Hepatocyte (in vitro differentiated cells): ENCODE measurements around the gene MARK3. TPM values are rescaled to one million over a fixed set of nuclear protein-coding genes. Genes with fewer than 3 reads are reported as not detected.

Experiments used
- DNase-seq: peaks from one replicate; pipeline ENCODE4 v3.0.0-alpha.2; 2016; ENCODE audit warnings: low spot score
- H2AFZ ChIP-seq: fragments of 200-600 bp; sonication (generic); 2 replicates; pipeline ENCODE4 v1.6.0; 2016; ENCODE audit warnings: antibody characterized with exemption, mild to moderate bottlenecking
- H3K27ac ChIP-seq: fragments of 200-600 bp; sonication (generic); 2 replicates; pipeline ENCODE4 v1.5.1; 2016; ENCODE audit warnings: mild to moderate bottlenecking
- H3K27me3 ChIP-seq: fragments of 200-600 bp; sonication (generic); 2 replicates; pipeline ENCODE4 v1.6.1; 2016
- H3K36me3 ChIP-seq: fragments of 200-600 bp; sonication (generic); replicated peaks from 2 replicates; pipeline ENCODE4 v1.5.1; 2016; ENCODE audit warnings: low read depth; ENCODE audit not compliant: insufficient read depth
- H3K4me1 ChIP-seq: fragments of 200-600 bp; sonication (generic); 2 replicates; pipeline ENCODE4 v1.5.1; 2016; ENCODE audit warnings: mild to moderate bottlenecking, moderate library complexity; ENCODE audit not compliant: insufficient read depth
- H3K4me2 ChIP-seq: fragments of 200-600 bp; sonication (generic); 2 replicates; pipeline ENCODE4 v1.6.0; 2016
- H3K4me3 ChIP-seq: fragments of 200-600 bp; sonication (generic); 2 replicates; pipeline ENCODE4 v1.5.1; 2016; ENCODE audit warnings: mild to moderate bottlenecking
- H3K79me2 ChIP-seq: fragments of 200-600 bp; sonication (generic); 2 replicates; pipeline ENCODE4 v1.6.0; 2017; ENCODE audit warnings: mild to moderate bottlenecking
- H3K9me2 ChIP-seq: fragments of 200-600 bp; sonication (generic); replicated peaks from 2 replicates; pipeline ENCODE4 v1.6.0; 2017; ENCODE audit warnings: mild to moderate bottlenecking; ENCODE audit not compliant: insufficient read depth
- H3K9me3 ChIP-seq: fragments of 200-600 bp; sonication (generic); 2 replicates; pipeline ENCODE4 v1.5.1; 2016; ENCODE audit warnings: low read depth, mild to moderate bottlenecking
- H4K20me1 ChIP-seq: fragments of 200-600 bp; sonication (generic); 2 replicates; pipeline ENCODE4 v1.6.0; 2016; ENCODE audit warnings: mild to moderate bottlenecking; ENCODE audit not compliant: insufficient read depth, poor library complexity, severe bottlenecking
- EZH2 ChIP-seq: fragments of 200-600 bp; sonication (generic); IDR thresholded peaks from 2 replicates; pipeline ENCODE4 v1.6.1; 2016; ENCODE audit warnings: antibody characterized with exemption, mild to moderate bottlenecking, borderline replicate concordance
- EZH2phosphoT487 ChIP-seq: fragments of 200-600 bp; sonication (generic); IDR thresholded peaks from one replicate; pipeline ENCODE4 v1.6.1; 2018; ENCODE audit warnings: antibody characterized with exemption, mild to moderate bottlenecking, low read depth, moderate library complexity; ENCODE audit not compliant: unreplicated experiment, severe bottlenecking
- WGBS: methylation state at CpG from one replicate; pipeline ENCODE4 v1.1.6; 2016; ENCODE audit warnings: low lambda C conversion rate; ENCODE audit errors: missing lambda C conversion rate; 5-methylcytosine and 5-hydroxymethylcytosine counted together
- polyA plus RNA-seq: library from polyadenylated mRNA; unstranded; fragments of >200 nt; fragmentation: Nextera tagmentation; extraction: Ambion mirVana; gene quantifications from 2 replicates; pipeline ENCODE4 v1.2.1, GENCODE V29; 2016
- total RNA-seq: library from RNA; depleted of rRNA; stranded (reverse); fragments of >200 nt; gene quantifications from 2 replicates; pipeline ENCODE4 v1.2.3, GENCODE V29; 2014
- TF ChIP-seq, protein P1 (sequence below): fragments of 200-600 bp; sonication (generic); IDR thresholded peaks from 2 replicates; pipeline ENCODE4 v1.5.1; 2016; ENCODE audit warnings: antibody characterized with exemption, mild to moderate bottlenecking; ENCODE audit not compliant: poor library complexity

Gene MARK3
- total and polyA plus RNA-seq, 2 experiments from 2014 or later: 56.3 to 71.7 TPM

DNA sequence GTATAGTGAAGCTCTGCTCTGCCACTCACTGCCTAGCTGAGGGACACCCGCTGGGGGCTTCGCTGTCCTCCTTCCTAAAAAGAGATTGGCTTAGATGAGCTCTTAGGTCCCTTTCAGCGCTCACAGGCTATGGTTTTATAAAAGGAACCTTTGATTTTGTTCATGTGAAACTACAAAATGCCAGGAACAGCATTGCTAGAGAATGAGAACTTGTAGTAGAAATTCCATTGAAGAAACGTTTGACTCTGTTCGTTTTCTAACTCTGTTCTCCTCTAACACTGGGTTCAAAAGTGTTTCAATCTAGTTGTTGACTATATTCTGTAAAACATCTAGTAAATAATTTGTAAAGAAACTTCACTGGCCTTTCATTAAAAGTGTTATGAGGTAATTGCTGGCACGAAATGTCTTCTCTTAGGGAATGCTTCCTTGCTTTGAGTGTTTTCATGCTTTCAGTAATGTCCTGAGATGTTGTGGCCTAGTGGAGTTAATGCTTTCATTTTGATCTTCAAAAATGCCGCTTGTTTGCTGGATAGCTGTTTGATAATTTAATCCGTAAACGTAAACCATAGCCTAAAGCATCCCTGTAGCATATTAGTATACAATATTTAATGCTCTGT is 1.6 kb downstream of the MARK3 start:
- peak overlapping the region; percentile 98 for H3K27ac ChIP-seq
- no peaks in the 10 kb centered on the region for H3K9me2 ChIP-seq
- peaks cover 18% of the 10 kb centered on the region for H3K4me1 ChIP-seq
- TF ChIP-seq EZH2 (no peak), EZH2phosphoT487 (no peak)
- TF ChIP-seq, protein P1, sequence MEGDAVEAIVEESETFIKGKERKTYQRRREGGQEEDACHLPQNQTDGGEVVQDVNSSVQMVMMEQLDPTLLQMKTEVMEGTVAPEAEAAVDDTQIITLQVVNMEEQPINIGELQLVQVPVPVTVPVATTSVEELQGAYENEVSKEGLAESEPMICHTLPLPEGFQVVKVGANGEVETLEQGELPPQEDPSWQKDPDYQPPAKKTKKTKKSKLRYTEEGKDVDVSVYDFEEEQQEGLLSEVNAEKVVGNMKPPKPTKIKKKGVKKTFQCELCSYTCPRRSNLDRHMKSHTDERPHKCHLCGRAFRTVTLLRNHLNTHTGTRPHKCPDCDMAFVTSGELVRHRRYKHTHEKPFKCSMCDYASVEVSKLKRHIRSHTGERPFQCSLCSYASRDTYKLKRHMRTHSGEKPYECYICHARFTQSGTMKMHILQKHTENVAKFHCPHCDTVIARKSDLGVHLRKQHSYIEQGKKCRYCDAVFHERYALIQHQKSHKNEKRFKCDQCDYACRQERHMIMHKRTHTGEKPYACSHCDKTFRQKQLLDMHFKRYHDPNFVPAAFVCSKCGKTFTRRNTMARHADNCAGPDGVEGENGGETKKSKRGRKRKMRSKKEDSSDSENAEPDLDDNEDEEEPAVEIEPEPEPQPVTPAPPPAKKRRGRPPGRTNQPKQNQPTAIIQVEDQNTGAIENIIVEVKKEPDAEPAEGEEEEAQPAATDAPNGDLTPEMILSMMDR: no peak
- no peak for DNase-seq
- H3K9me3 ChIP-seq: no peaks in the 10 kb centered on the region
- peaks cover 53% of the 10 kb centered on the region for H4K20me1 ChIP-seq
- H3K4me3 ChIP-seq: peak overlapping the region; percentile 93
- 25% methylated on average over 9 of the region's 9 CpGs for WGBS
- peak overlapping the region; percentile 91 for H3K4me2 ChIP-seq
- peaks cover 63% of the 10 kb centered on the region for H3K79me2 ChIP-seq
- no peak overlapping the region for H2AFZ ChIP-seq
- no peaks in the 10 kb centered on the region for H3K27me3 ChIP-seq
- no peaks in the 10 kb centered on the region for H3K36me3 ChIP-seq

DNA sequence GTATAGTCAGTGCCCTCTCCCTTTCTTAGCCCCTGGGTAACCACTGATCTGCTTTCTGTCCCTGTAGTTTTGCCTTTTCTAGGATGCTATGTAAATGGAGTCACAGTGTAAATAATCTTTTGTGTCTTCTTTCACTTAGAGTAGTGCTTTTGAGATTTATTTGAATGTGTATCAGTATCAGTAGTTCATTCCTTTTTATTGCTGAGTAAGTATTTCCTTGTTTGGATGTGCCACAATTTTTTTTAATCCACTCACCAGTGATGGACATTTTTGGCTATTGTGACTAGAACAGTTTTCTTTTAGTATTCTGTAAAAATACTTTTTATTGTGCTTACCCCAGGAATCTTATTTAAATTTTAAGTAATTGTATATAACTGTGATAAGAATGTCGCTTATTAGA is 3.4 kb downstream of the MARK3 start:
- Histone ChIP-seq H2AFZ (no peak overlapping the region), H3K27me3 (no peaks in the 10 kb centered on the region), H3K9me2 (no peaks in the 10 kb centered on the region), H3K4me3 (no peak overlapping the region), H3K36me3 (no peaks in the 10 kb centered on the region), H3K27ac (no peak overlapping the region), H4K20me1 (peaks cover 71% of the 10 kb centered on the region), H3K4me1 (peaks cover 27% of the 10 kb centered on the region), H3K79me2 (peaks cover 81% of the 10 kb centered on the region), H3K9me3 (no peaks in the 10 kb centered on the region), H3K4me2 (peak overlapping the region; percentile 91)
- 96% methylated on average over 1 of the region's 1 CpG for WGBS
- TF ChIP-seq, protein P1: no peak
- no peak for TF ChIP-seq EZH2
- TF ChIP-seq EZH2phosphoT487: no peak
- no peak for DNase-seq

DNA sequence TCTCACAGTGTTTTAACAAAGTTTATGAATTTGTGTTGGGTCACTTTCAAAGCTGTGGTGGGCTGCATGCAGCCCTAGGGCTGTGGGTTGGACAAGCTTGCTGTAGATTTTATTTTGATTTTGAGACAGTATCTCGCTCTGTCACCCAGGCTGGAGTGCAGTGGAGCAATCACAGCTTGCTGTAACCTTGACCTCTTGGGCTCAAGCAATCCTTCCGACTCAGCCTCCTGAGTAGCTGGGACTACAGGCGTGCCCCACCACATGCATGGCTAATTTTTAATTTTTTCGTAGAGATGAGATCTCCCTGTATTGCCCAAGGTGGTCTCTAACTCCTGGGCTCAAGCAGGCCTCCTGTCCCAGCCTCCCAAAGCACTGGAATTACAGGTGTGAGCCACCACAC is 5.4 kb downstream of the MARK3 start:
- H3K36me3 ChIP-seq: no peaks in the 10 kb centered on the region
- H3K9me3 ChIP-seq: no peaks in the 10 kb centered on the region
- no peak for DNase-seq
- H3K27me3 ChIP-seq: no peaks in the 10 kb centered on the region
- peaks cover 100% of the 10 kb centered on the region for H3K79me2 ChIP-seq
- H4K20me1 ChIP-seq: peaks cover 91% of the 10 kb centered on the region
- H2AFZ ChIP-seq: no peak overlapping the region
- H3K4me2 ChIP-seq: no peak overlapping the region
- WGBS: 84% methylated on average over 4 of the region's 4 CpGs
- no peaks in the 10 kb centered on the region for H3K9me2 ChIP-seq
- no peak overlapping the region for H3K27ac ChIP-seq
- H3K4me3 ChIP-seq: no peak overlapping the region
- H3K4me1 ChIP-seq: peaks cover 36% of the 10 kb centered on the region
- TF ChIP-seq EZH2phosphoT487 (no peak), EZH2 (no peak)
- TF ChIP-seq, protein P1: no peak

DNA sequence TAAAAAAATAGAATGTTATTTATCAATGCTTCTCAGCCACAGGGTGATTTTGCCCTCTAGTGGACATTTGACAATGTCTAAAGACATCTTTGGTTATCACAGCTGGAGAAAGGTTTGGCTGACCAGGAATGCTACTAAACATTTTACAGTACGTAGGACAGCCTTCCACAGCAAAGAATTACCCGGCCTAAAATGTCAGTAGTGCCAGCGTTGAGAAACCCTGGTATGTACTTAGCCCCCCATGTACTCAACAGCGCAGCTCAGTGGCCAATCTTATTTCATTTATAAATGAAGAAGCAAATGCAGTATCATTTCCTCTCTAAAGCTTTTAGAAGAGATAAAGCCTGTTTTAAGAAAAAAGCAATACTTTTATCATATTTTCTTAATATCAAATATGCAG is 5.8 kb downstream of the MARK3 start:
- H3K4me2 ChIP-seq: no peak overlapping the region
- peaks cover 92% of the 10 kb centered on the region for H4K20me1 ChIP-seq
- no peak overlapping the region for H3K27ac ChIP-seq

More for the DNA sequence above, 5.8 kb downstream of the MARK3 start:
- 27% methylated on average over 4 of the region's 4 CpGs for WGBS
- Histone ChIP-seq H2AFZ (no peak overlapping the region), H3K4me3 (no peak overlapping the region), H3K36me3 (no peaks in the 10 kb centered on the region), H3K27me3 (no peaks in the 10 kb centered on the region), H3K9me3 (no peaks in the 10 kb centered on the region), H3K9me2 (no peaks in the 10 kb centered on the region), H3K79me2 (peaks cover 100% of the 10 kb centered on the region), H3K4me1 (peaks cover 36% of the 10 kb centered on the region)
- TF ChIP-seq EZH2: no peak
- TF ChIP-seq, protein P1: peak; percentile 82
- peak; percentile 60 for DNase-seq
